Muscle layer of colon (tissue), 2 donors: ENCODE results near the gene TIMM23.
"Not testable (repeated sequence)": the region's sequence is repeated elsewhere in the genome, so short reads cannot be mapped to it uniquely, and the experiment has no call there.

Experiments
- H3K27ac ChIP-seq: one replicate; pipeline ENCODE4 v1.7.0; 2013; ENCODE audit warnings: low read depth, mild to moderate bottlenecking, low read length, moderate library complexity
- H3K27me3 ChIP-seq, 2 donors: one replicate each; pipeline ENCODE4 v1.7.0; 2013; ENCODE audit warnings: low read length in 2 of 2, mild to moderate bottlenecking in 2 of 2; ENCODE audit not compliant: insufficient read depth in 2 of 2, control insufficient read depth in 1 of 2
- H3K36me3 ChIP-seq: one replicate; pipeline ENCODE4 v1.7.0; 2013; ENCODE audit warnings: mild to moderate bottlenecking, low read length; ENCODE audit not compliant: insufficient read depth
- H3K4me1 ChIP-seq: one replicate; pipeline ENCODE4 v1.7.0; 2013; ENCODE audit warnings: mild to moderate bottlenecking, low read length; ENCODE audit not compliant: insufficient read depth
- H3K4me3 ChIP-seq, 2 donors: one replicate each; pipeline ENCODE4 v1.7.0; 2013; ENCODE audit warnings: low read length in 2 of 2, low read depth in 1 of 2, mild to moderate bottlenecking in 1 of 2, moderate library complexity in 1 of 2
- H3K9ac ChIP-seq: one replicate; pipeline ENCODE4 v1.7.0; 2013; ENCODE audit warnings: low read length
- H3K9me3 ChIP-seq: one replicate; pipeline ENCODE4 v1.7.0; 2013; ENCODE audit warnings: mild to moderate bottlenecking, low read length
- donor health status: abdominal sarcoma.
- donor health status: Adenocarcinoma of cecum.

The TIMM23 gene

DNA sequence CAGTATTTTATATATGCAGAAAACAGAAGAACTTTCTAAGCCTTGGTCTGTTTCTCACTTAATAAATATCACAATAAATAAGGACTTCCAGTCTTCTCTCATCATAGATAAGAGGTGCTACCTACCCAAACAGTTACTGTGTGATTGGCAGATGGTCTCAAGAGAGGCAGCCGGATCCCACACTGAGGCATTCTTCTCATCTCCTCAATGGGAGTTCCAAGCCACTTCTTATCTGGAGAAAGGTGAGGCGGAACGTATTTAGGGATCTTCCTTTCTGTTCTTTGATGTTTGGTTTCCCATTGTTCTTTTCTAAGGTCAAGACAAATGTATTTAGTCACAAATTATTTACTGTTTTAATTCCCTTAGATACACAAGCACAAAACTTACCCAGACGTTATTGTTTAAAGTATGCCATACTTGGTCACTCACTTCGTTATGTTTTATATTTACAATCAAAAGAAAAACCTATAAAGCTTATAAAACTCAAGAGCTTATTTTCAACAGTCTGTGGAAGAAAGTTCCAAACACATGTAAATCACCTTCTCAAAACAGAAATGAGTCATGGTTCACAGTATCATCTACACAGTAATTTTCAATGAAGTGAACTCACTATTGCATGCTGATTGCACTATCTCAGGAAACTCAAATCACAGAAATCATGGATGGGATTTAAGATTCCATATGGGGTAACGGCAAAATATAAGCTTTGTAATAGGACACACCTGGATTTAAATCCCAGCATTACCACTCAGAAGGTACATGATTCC is 9.4 kb upstream of the TIMM23 start:
- not testable (repeated sequence) for H3K4me3 ChIP-seq, H3K27me3 ChIP-seq, H3K36me3 ChIP-seq

DNA sequence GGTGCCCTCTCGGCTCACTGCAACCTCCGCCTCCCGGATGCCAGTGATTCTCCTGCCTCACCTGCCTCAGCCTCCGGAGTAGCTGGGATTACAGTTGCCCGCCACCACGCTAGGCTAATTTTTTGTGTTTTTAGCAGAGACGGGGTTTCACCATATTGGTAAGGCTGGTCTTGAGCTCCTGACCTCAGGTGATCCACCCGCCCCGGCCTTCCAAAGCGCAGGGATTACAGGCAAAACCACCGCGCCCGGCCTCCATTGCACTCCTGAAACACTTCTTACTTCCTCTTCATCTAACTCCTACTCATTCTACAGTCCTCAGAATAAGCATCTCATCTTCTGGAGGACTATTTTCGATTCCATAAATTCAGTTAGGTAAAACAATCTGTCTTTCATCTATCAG is 1.3 kb upstream of the TIMM23 start:
- H3K4me1 ChIP-seq, H3K9ac ChIP-seq, H3K27ac ChIP-seq: not testable (repeated sequence)

More for the DNA sequence above, 9.4 kb upstream of the TIMM23 start:
- H3K9me3 ChIP-seq, H3K4me1 ChIP-seq, H3K9ac ChIP-seq, H3K27ac ChIP-seq: not testable (repeated sequence)

DNA sequence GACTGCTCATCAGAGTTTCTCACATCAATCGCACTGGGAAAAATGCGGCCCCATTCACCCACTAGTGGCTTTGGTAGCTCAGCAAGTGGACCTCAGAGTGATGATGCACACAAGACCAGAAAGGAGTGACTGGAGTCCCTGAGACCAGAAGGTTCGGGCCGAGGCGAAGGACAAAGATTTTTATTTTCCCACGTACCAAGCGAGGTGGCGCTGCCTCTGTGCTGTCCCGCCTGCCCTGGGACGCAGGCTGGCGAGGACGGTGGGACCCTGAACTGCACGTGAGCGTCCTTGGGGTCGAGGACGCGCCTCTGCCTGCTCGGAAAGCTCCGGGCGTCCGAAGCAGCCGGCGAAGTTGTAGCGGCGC is 565 bp upstream of the TIMM23 start:
- not testable (repeated sequence) for H3K9me3 ChIP-seq, H3K27ac ChIP-seq, H3K27me3 ChIP-seq, H3K36me3 ChIP-seq, H3K9ac ChIP-seq, H3K4me1 ChIP-seq
- peak overlapping the region; percentile 64 to 77 for H3K4me3 ChIP-seq

More for the DNA sequence above, 1.3 kb upstream of the TIMM23 start:
- H3K9me3 ChIP-seq, H3K27me3 ChIP-seq, H3K36me3 ChIP-seq: not testable (repeated sequence)
- H3K4me3 ChIP-seq, result peak overlapping the region in 1 of 2 donors; percentile 77

DNA sequence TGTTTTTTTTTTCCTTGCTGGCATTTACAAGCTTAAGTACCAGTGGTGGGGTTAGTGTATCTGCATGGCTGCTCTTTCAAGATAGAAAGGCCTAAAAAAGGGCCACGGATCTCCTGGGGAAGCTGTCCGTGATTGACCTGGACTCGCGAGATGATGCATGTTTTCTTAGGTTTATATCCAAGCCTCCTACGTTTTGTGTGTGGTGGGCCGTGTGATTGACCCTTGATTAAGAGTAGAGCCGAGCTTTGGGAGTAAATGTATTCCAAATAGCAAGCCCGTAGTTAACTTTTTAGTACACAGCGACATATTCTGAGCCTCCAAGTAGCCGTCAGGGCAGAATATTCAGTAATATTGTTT is 502 bp downstream of the TIMM23 start:
- H3K9ac ChIP-seq, result peak overlapping the region; percentile 71
- H3K9me3 ChIP-seq, H3K27me3 ChIP-seq, H3K4me1 ChIP-seq, H3K36me3 ChIP-seq: not testable (repeated sequence)
- peak overlapping the region; percentile 64 to 77 for H3K4me3 ChIP-seq
- H3K27ac ChIP-seq, result peak overlapping the region; percentile 58

DNA sequence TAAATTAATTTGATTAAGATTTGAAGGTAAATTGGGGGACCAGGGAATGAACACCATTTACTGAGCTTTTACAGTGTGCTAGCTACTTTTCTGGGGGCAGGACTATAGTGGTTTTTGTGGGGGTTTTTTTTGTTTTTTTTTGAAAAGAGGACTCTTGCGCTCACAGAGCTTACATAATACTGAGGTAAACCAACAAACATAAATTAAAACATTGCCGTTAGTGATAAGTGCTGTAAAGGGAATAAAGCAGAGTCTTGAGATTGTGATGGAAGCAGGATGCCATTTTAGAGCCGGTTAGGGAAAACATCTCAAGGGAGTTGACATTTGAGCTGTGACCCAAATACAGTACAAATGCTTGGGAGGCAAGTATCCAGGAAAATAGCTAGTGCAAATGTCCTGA is 1.8 kb downstream of the TIMM23 start:
- H3K36me3 ChIP-seq, H3K4me1 ChIP-seq, H3K27me3 ChIP-seq, H3K9me3 ChIP-seq, H3K27ac ChIP-seq, H3K4me3 ChIP-seq, H3K9ac ChIP-seq: not testable (repeated sequence)

DNA sequence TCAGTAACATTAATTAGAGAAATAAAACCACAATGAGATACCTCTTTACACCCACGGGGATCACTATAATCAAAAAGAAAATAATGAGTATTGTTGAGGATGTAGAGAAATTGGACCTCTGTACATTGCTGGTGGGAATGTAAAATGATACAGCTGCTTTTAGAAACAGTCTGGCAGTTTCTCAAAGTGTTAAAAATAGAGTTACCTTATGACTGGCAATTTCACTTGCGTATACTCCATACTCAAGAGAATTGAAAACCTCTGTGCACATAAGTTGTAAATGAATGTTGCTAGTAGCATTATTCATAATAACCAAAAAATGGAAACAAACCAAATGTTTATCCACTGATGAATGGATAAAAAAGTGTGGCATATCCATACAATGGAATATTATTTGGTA is 6.3 kb downstream of the TIMM23 start:
- not testable (repeated sequence) for H3K36me3 ChIP-seq, H3K27me3 ChIP-seq

DNA sequence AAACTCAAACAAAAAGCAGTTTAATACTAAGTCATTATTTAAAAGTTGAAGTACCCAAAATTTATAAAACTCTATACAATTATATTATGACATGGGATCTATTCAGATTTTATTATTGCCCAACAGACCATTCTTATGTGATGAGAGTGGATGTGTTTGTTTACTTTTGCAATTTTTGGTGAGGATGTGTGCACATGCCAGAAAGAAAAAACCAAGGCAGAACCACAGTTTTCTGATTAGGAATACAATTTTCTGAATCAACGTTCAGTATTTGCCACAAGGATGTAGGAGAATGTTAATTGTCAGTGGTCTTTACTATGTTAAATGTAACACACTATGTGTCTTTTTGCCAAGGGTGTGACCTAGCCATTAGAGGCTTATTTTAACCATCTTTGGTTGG is 9.1 kb downstream of the TIMM23 start:
- H3K27ac ChIP-seq, H3K36me3 ChIP-seq, H3K9ac ChIP-seq, H3K4me3 ChIP-seq, H3K4me1 ChIP-seq, H3K27me3 ChIP-seq, H3K9me3 ChIP-seq: not testable (repeated sequence)

More for the DNA sequence above, 6.3 kb downstream of the TIMM23 start:
- not testable (repeated sequence) for H3K4me3 ChIP-seq, H3K9ac ChIP-seq, H3K27ac ChIP-seq, H3K4me1 ChIP-seq, H3K9me3 ChIP-seq

DNA sequence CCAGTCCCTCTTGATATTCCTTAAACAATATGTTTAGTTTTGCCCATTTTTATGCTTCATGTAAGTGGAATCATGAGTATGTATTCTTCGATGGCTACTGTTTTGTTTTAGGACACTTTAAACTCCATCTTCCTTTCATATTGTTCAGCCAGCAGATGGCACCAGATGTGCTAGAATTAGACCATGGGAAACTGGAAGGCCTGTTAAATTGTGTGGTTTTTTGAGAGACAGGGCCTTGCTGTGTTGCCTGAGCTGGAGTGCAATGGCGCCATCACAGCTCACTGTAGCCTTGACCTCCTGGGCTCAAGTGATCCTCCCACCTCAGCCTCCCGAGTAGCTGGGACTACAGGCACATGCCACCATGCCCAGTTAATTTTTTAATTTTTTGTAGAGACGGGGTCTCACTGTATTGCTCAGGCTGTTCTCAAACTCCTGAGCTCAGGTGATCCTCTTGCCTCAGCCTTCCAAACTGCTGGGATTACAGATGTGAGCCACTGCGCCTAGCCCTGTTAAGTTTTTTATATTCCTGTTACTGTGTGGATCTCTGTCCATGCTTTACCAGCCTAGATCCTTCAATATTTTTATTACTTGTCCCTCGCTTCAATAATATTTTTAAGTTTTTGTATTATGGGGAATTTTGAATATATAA is 11.4 kb downstream of the TIMM23 start:
- H3K36me3 ChIP-seq, result not testable (repeated sequence)

DNA sequence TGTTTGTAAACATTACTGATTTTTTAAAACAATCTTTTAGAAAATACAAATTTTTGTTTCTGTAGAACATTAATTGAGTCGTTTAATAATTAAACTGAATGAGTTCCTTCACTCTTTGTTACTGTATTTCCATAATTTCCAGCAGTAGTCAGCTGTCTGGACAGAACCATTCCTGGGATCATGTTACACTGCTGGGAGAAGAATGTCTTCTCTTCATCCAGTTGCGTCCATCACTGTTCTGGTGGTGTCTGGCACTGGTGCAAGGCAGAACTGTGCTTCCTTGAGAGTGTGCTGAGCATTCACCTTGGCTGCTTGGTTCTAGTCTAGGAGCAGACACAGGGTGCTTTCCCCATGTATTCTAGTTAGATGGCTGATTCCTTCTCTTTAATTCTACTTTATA is 12.2 kb downstream of the TIMM23 start:
- not testable (repeated sequence) for H3K9me3 ChIP-seq, H3K27ac ChIP-seq, H3K27me3 ChIP-seq, H3K4me3 ChIP-seq, H3K36me3 ChIP-seq, H3K4me1 ChIP-seq, H3K9ac ChIP-seq

More for the DNA sequence above, 11.4 kb downstream of the TIMM23 start:
- not testable (repeated sequence) for H3K9me3 ChIP-seq, H3K4me1 ChIP-seq, H3K9ac ChIP-seq, H3K27ac ChIP-seq, H3K27me3 ChIP-seq, H3K4me3 ChIP-seq

DNA sequence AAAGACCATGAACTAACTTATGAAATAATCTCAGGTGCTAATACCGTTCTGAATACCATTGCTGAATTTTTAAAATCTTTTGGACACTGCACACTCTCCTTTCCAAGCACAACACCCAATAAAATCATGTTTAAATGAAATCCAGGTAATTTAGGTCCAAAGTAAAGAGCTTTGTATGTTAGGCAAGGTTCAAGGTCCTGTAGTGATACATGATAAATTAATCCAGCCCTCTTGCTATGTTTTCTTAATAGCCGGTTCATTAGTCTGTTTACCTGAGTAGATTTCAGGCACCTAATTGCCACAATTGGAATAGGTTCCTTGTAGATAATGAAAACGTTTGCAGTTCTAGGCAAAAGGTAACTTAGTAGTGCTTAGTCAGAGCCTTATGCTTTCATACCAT is 13.3 kb downstream of the TIMM23 start:
- H3K4me1 ChIP-seq, H3K36me3 ChIP-seq, H3K4me3 ChIP-seq, H3K9me3 ChIP-seq, H3K27me3 ChIP-seq, H3K27ac ChIP-seq, H3K9ac ChIP-seq: not testable (repeated sequence)

DNA sequence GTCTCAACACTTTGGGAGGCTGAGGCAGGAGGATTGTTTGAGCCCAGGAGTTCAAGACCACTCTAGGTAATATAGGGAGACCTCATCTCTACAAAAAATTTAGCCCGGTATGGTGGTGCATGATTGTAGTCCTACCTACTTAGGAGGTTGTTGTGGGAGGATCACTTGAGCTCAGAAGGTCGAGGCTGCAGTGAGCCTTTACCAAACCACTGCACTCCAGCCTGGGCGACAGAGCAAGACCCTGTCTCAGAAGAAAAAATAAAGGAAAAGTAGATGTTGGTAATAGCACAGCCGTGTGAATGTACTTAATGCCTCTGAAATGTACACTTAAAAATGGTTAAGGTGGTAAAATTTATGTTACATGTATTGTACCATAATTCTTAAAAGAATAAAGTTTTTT is 25.3 kb downstream of the TIMM23 start:
- Histone ChIP-seq H3K9ac (no peak overlapping the region), H3K9me3 (no peaks in the 10 kb centered on the region), H3K36me3 (peaks cover 25% of the 10 kb centered on the region), H3K27me3 (no peaks in the 10 kb centered on the region), H3K27ac (no peak overlapping the region), H3K4me3 (no peak overlapping the region), H3K4me1 (no peaks in the 10 kb centered on the region)
